Kidney (tissue), 14 donors: ENCODE measurements around the gene GNA14. TPM values are rescaled to one million over a fixed set of nuclear protein-coding genes. Genes with fewer than 3 reads are reported as not detected.

Source experiments
- DNase-seq, 5 donors: peaks; one replicate each; pipeline ENCODE4 v3.0.0-alpha.2; 2013 to 2020
- FAIRE-seq: peaks from 2 replicates; lab custom pipeline; 2012; peaks lifted over from hg19 to GRCh38; lab: Jason Lieb, UNC
- H3K27ac ChIP-seq, 2 donors: one replicate each; pipeline ENCODE4 v1.7.0; 2013; ENCODE audit warnings: low read depth in 2 of 2, low read length in 2 of 2, inconsistent platforms in 1 of 2
- H3K27me3 ChIP-seq: one replicate; pipeline ENCODE4 v1.7.1; 2013; ENCODE audit warnings: low read length, inconsistent platforms; ENCODE audit not compliant: control insufficient read depth, insufficient read depth
- H3K36me3 ChIP-seq, 3 donors: one replicate each; pipeline versions ENCODE4 v1.7.0 to v1.7.1; 2013; ENCODE audit warnings: low read length in 3 of 3, control low read depth in 1 of 3, inconsistent platforms in 1 of 3; ENCODE audit not compliant: insufficient read depth in 3 of 3, control insufficient read depth in 2 of 3
- H3K4me1 ChIP-seq, 3 donors: one replicate each; pipeline versions ENCODE4 v1.7.0 to v1.7.1; 2013; ENCODE audit warnings: low read length in 3 of 3, inconsistent platforms in 1 of 3, low read depth in 1 of 3; ENCODE audit not compliant: control insufficient read depth in 2 of 3, insufficient read depth in 2 of 3
- H3K4me3 ChIP-seq, 3 donors: one replicate each; pipeline versions ENCODE4 v1.7.0 to v1.8.1; 2013; ENCODE audit warnings: low read length in 3 of 3, control low read depth in 1 of 3, inconsistent platforms in 1 of 3
- H3K9ac ChIP-seq, 3 donors: one replicate each; pipeline versions ENCODE4 v1.7.0 to v1.7.1; 2013; ENCODE audit warnings: low read length in 3 of 3, control low read depth in 1 of 3, inconsistent platforms in 1 of 3
- H3K9me3 ChIP-seq, 3 donors: one replicate each; pipeline versions ENCODE4 v1.7.0 to v1.7.1; 2013; ENCODE audit warnings: low read length in 3 of 3, control low read depth in 1 of 3, inconsistent platforms in 1 of 3; ENCODE audit not compliant: control insufficient read depth in 2 of 3, insufficient read depth in 1 of 3
- CTCF ChIP-seq: IDR thresholded peaks from 3 replicates; pipeline ENCODE4 v1.5.1; 2012; ENCODE audit warnings: mild to moderate bottlenecking, moderate library complexity, borderline replicate concordance; ENCODE audit not compliant: insufficient read depth; ENCODE audit errors: extremely low read depth
- intact Hi-C: fragments of 100-400 bp; cut with DNase I; formaldehyde crosslinking; loops from one replicate; pipeline ENCODE4 v1.11.1; 2022
- polyA plus RNA-seq: library from polyadenylated mRNA; stranded (reverse); fragments of 350-450 nt; fragmentation: Illumina TruSeq; extraction: RNeasy Lipid Tissue Mini Kit (QIAGEN cat#74804); gene quantifications from one replicate; pipeline ENCODE4 v1.2.3, GENCODE V29; 2014; ENCODE audit warnings: low read depth, low replicate concordance; ENCODE audit not compliant: insufficient read depth
- total RNA-seq: library from RNA; stranded (reverse); fragmentation: NEBNext Ultra II Directional; extraction: Animal tissue kit (Norgen Biotek cat#: 25700); gene quantifications from one replicate; pipeline ENCODE4 v1.2.1, GENCODE V29; 2021
- donor health status: control.
- donor health status: control.
- donor health status: control.
- donor health status: control.
- donor health status: control.
- donor health status: DM: yes; HTN: yes; CAD: no.
- donor health status: Normal renal cell carcinoma (clear cell type).

GNA14 gene
- total and polyA plus RNA-seq, 2 donors from 2014 or later: 6.5 to 10.4 TPM

DNA sequence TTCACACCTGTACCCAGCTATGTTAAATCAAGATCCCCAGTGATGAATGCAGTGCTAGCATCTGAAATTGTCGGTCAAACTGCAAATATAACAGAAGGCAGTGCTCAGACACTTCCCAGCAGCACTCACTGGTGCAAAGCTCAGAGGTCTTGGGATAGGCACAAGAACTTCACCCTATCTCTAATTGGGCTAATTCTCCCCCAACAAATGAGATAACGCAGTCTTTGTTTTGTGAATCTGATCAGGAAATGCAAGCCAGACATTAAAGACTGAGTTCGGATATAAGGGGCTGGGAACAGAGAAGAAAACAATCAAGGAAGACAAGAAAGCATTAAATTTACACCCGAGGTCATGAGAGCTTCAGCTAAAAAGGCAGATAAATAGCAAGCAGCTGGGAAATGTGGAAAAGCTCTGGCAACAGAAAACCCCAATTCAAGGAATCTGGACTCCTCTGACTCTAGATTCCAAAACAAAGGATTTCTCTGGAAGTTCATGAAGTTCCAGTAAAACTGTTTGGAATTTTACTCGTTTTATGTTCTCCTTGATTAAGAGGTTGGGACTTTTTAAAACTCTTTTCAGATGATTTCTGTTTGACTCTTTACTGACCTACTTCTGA, 65.1 kb downstream of the GNA14 start:
- no peaks in the 10 kb centered on the region for H3K9me3 ChIP-seq
- no peak for TF ChIP-seq CTCF
- H3K4me1 ChIP-seq: peaks cover 0 to 6% (median 4%) of the 10 kb centered on the region in 3 donors
- no peak overlapping the region for H3K9ac ChIP-seq
- H3K36me3 ChIP-seq: no peaks in the 10 kb centered on the region
- H3K4me3 ChIP-seq: no peak overlapping the region
- intact Hi-C loops: no loop called here
- DNase-seq (peak in 2 of 5 donors; percentile 71 to 84), FAIRE-seq (no peak)
- no peak overlapping the region for H3K27ac ChIP-seq
- H3K27me3 ChIP-seq: no peaks in the 10 kb centered on the region

GRCh38 chr9:77582525-77582924, 65.6 kb downstream of the GNA14 start:
- Histone ChIP-seq H3K4me1 (peaks cover 0 to 5% (median 2%) of the 10 kb centered on the region in 3 donors), H3K27me3 (no peaks in the 10 kb centered on the region), H3K4me3 (no peak overlapping the region), H3K9me3 (no peaks in the 10 kb centered on the region), H3K36me3 (no peaks in the 10 kb centered on the region), H3K27ac (no peak overlapping the region), H3K9ac (no peak overlapping the region)
- no peak for DNase-seq
- intact Hi-C loops: no loop called here
- no peak for TF ChIP-seq CTCF
- no peak for FAIRE-seq

DNA sequence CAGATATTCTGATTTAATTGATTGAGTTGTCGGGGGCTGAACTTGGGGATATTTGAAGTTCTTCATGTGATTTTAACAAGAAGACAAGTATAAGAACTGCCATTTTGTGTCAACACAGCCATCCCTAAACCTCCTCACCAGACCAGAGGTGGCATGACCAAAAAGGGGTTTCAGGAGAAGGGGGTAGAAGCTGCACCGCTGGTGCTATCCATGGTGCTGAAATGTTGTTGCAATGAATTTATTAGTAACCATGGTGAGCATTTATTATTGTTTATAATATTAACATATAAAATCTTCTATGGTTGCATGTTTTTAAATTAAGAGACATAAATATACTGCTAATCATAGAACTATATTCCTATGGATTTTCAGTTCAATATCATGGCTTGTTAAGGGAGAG, 72.3 kb downstream of the GNA14 start:
- Histone ChIP-seq H3K36me3 (no peaks in the 10 kb centered on the region), H3K27me3 (no peaks in the 10 kb centered on the region), H3K9ac (no peak overlapping the region), H3K4me3 (no peak overlapping the region), H3K27ac (no peak overlapping the region), H3K4me1 (peaks cover 0 to 2% (median 0%) of the 10 kb centered on the region in 3 donors), H3K9me3 (no peaks in the 10 kb centered on the region)
- DNase-seq (peak in 3 of 5 donors; percentile 27 to 70 (median 68)), FAIRE-seq (no peak)
- intact Hi-C loops: no loop called here
- no peak for TF ChIP-seq CTCF

GRCh38 chr9:77569335-77569734, 78.8 kb downstream of the GNA14 start:
- H3K4me1 ChIP-seq: no peaks in the 10 kb centered on the region
- no peak overlapping the region for H3K27ac ChIP-seq
- H3K27me3 ChIP-seq: no peaks in the 10 kb centered on the region
- FAIRE-seq (no peak), DNase-seq (no peak)
- TF ChIP-seq CTCF: no peak
- intact Hi-C loops: no loop called here
- no peak overlapping the region for H3K9ac ChIP-seq
- no peak overlapping the region for H3K4me3 ChIP-seq
- H3K36me3 ChIP-seq: no peaks in the 10 kb centered on the region
- H3K9me3 ChIP-seq: no peaks in the 10 kb centered on the region
